ENCODE data around the gene ANO6.

ANO6 gene

DNA sequence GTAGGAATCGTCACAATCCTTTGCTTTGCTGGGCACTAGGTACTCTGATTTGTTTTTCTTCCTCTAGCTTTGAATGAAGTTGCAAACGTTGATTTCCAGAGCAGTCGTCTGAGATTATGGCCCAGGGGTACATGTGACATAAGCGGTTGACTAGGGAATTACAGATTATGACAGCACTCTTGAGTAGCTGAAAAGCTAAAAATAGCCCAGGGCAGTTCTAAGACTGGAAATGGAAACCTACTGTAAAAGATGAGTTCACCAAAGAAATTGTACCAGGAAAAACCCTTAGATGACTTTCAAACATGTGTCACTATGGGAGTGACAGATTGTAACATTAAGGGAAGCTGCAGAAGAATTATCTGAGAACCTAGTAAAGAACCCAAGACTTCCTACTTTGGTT lies 108.5 kb downstream of the ANO6 start:
- TF ChIP-seq JUND (IDR thresholded peaks at IDR 0.05; ENCODE audit: low read depth) = no peak
- no peak for DNase-seq (ENCODE audit: low read depth in 1 of 2, low spot score in 1 of 2)
- in situ Hi-C loops (cut with HindIII; ENCODE audit: low pct_unique_long_range_greater_than_20kb, low sequenced_read_pairs) = no loop called here

DNA sequence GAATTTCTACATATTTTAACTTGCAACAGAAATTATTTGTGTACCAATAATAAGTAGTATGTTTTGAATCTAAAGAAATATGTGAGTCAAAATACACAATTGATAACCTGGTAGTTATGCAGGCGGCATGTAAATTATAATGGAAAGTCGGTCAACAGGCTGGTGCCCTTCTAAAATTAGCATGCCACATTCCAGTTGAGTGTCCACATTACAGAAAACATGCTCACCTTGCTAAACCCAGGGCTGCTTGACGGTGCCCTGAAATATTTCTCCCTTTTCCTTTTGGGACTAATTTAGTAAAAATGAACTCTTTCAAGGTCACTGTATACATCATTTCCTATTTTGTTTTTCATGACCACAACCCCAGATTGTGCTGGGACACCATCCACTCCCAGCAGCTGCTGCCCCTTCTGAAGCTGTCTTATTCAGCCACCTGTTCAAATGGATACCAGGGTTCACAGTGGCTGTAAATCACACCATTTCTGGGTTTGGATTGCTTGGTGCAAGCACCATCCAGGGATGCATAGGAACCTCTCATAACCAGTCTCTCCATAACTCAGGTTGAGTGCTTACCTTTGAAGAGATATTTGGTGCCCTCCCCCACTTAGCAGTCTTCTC lies 110.6 kb downstream of the ANO6 start:
- in situ Hi-C loops (cut with HindIII; ENCODE audit: low pct_unique_long_range_greater_than_20kb, low sequenced_read_pairs) = no loop called here
- TF ChIP-seq JUND (IDR thresholded peaks at IDR 0.05; ENCODE audit: low read depth) = no peak

DNA sequence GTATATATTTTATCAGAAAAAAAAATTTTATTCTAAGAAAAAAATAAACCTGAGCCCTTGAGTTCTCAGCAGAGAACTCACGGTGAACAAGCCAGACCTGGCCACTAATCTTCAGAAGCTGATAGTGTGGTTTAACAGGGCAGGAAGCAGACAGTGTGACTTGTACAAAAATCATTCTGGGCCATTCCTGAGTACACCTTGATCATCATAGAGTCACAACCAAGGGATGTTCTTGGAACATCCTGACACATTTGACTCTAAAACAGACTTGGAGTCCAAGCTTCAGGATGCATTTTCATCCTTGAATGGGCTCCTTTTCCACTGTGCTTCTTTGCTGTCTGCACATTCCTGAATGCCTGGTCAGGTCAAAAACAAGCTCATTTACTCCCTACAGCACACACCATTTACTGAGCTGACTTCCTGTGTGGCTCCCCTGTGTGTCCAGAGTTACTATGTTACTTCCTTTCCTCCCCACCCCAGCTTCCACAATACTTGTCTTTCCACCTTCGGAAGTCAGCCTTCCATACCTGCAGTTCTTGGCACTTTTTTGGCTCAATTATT lies 112.0 kb downstream of the ANO6 start:
- no peak for DNase-seq (ENCODE audit: low read depth in 1 of 2, low spot score in 1 of 2)
- in situ Hi-C loops (cut with HindIII; ENCODE audit: low pct_unique_long_range_greater_than_20kb, low sequenced_read_pairs) = no loop called here
- TF ChIP-seq JUND (IDR thresholded peaks at IDR 0.05; ENCODE audit: low read depth) = no peak

More for the DNA sequence above, 110.6 kb downstream of the ANO6 start:
- no peak for DNase-seq (ENCODE audit: low read depth in 1 of 2, low spot score in 1 of 2)

DNA sequence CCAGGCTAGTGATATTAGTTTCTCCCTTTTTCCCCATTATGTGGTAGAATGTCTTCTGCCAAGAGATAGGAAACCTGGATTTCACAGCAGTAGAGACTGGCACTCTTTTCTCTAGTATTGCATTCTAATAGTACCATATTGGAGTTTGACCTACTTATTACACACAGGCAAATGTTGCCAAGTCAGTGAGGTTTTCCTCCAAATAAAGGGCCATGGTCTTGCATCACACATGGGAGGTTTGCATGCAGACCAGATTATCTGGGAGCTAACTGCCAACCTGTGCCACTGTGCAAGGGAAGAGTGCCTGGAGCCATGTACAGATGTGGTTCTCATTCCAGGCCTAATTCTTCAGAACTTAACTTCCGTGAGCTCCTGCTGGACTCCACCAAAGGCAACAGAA lies 113.3 kb downstream of the ANO6 start:
- in situ Hi-C loops (cut with HindIII; ENCODE audit: low pct_unique_long_range_greater_than_20kb, low sequenced_read_pairs) = no loop called here
- no peak for DNase-seq (ENCODE audit: low read depth in 1 of 2, low spot score in 1 of 2)
- no peak for TF ChIP-seq JUND (IDR thresholded peaks at IDR 0.05; ENCODE audit: low read depth)

DNA sequence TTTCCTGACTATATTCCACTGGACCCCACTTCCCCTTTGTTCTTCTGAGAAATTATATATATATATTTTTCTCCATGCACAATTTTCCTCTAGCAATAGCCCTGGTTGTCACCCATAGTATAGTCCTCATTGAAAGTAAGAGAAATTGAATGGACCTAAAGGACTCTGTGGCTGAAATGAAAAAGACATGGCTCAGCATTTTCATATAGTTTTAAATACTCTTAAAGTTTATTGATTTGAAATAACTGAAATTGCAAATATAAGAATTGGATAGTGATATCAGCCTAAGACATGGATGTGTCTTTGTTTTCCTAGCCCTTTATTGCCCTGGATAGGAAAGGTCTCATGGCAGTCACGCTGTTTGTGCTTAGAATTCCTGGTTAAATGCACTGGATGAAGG lies 113.8 kb downstream of the ANO6 start:
- no peak for TF ChIP-seq JUND (IDR thresholded peaks at IDR 0.05; ENCODE audit: low read depth)
- DNase-seq (ENCODE audit: low read depth in 1 of 2, low spot score in 1 of 2) = no peak
- in situ Hi-C loops (cut with HindIII; ENCODE audit: low pct_unique_long_range_greater_than_20kb, low sequenced_read_pairs) = no loop called here

DNA sequence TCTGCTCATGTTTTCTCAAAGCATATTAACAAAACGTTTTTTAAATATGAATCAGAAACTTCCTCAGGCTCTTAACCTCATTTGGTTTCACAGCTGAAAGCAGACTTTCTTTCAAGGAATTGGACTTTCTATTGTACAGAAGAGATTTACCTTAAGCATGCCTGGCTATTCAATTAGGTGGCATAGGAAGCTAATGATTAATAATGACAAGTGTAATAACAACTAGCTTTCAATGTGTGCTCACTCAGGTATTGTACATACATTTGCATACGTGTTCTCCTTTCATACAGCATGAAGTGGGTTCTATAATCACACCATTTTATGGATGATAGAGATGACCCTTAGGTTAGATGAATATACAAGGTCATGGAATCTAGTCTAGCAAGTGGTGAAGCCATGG lies 115.7 kb downstream of the ANO6 start:
- no peak for TF ChIP-seq JUND (IDR thresholded peaks at IDR 0.05; ENCODE audit: low read depth)
- in situ Hi-C loops (cut with HindIII; ENCODE audit: low pct_unique_long_range_greater_than_20kb, low sequenced_read_pairs) = no loop called here

DNA sequence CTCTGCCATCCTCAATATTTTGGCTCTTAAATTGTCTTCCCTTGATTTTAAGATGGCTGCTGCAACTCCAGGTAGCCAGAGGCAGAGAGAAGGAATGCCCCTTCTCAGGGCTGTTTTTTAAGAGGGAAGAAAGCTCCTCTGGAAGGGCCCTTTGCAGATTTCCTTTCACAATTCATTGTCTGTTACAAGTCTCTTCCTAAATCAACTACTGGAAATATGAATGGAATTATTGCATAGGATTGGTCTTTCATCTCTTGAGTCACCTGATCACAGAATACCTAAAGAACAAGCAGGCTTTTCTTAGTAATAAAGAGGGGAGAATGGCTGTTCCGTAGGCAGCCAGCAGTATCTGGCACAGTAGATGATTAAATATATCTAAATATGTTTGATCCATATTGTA lies 118.5 kb downstream of the ANO6 start:
- TF ChIP-seq JUND (IDR thresholded peaks at IDR 0.05; ENCODE audit: low read depth) = no peak
- in situ Hi-C loops (cut with HindIII; ENCODE audit: low pct_unique_long_range_greater_than_20kb, low sequenced_read_pairs) = no loop called here
- DNase-seq (ENCODE audit: low read depth in 1 of 2, low spot score in 1 of 2) = no peak

More for the DNA sequence above, 115.7 kb downstream of the ANO6 start:
- DNase-seq (ENCODE audit: low read depth in 1 of 2, low spot score in 1 of 2) = no peak

DNA sequence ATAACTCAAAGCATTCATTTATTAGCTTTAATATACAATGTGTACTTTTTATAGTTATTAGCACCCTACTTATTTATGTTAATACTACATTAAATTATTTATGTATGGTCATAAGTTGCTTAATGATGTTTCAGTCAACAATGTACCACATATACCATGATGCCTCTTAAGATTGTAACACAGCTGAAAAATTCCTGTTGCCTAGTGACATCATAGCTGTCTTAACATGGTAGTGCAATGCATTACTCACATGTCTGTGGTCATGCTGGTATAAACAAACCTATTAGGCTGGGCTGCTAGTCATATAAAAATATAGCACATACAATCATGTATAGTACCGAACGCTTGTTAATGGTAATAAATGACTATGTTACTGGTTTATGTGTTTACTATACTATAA lies 120.4 kb downstream of the ANO6 start:
- peak in 1 of 2 experiments; percentile 13 for DNase-seq (ENCODE audit: low read depth in 1 of 2, low spot score in 1 of 2)
- in situ Hi-C loops (cut with HindIII; ENCODE audit: low pct_unique_long_range_greater_than_20kb, low sequenced_read_pairs) = no loop called here
- no peak for TF ChIP-seq JUND (IDR thresholded peaks at IDR 0.05; ENCODE audit: low read depth)

DNA sequence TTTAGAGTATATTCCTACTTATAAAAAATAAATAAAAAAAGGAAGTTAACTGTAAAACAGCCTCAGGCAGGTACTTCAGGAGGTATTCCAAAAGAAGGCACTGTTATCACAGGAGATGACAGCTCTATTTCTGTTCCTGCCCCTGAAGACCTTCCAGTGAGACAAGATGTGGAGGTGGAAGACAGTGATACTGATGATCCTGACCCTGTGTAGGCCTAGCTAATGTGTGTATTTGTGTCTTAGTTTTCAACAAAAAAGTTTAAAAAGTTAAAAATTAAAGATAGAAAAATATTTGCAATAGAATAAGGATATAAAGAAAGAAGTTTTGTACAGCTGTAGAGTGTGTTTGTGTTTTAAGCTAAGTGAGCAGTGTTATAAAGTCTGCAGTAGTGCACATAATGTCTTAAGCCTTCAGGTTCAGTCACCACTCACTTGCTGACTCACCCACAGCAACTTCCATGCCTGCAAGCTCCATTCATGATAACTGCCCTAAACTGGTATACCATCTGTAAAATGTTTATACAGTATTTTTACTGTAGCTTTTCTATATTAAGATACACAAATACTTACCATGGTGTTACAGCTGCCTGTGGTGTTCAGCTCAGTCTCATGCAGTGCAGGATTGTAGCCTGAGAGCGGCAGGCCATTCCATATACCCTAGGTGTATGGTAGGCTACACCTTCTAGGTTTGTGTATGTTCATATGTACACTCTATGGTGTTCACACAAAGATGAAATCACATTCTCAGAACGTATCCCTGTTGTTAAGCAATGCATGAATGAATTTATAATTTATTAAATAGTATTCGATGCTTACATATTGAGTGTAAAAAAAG lies 121.1 kb downstream of the ANO6 start:
- in situ Hi-C loops (cut with HindIII; ENCODE audit: low pct_unique_long_range_greater_than_20kb, low sequenced_read_pairs) = no loop called here
- no peak for TF ChIP-seq JUND (IDR thresholded peaks at IDR 0.05; ENCODE audit: low read depth)
- DNase-seq (ENCODE audit: low read depth in 1 of 2, low spot score in 1 of 2) = no peak

DNA sequence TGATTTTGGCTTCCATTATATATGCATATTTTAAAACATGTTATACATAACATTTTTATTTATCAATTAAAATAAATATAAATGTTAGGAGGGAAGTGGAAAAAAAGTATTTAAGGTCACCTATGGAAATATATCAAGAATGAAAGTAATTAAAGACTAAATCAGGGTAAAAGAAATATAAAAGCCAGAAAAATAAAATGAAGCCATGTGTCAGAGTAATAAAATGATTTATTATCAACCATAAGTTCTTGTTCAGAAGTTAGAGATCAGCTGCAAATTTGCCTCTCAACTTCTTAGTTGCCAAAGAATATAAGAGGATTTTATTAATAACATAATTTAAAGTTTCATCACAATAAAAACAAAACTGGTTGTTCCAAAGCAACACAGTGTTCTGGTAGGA lies 121.9 kb downstream of the ANO6 start:
- in situ Hi-C loops (cut with HindIII; ENCODE audit: low pct_unique_long_range_greater_than_20kb, low sequenced_read_pairs) = no loop called here
- no peak for TF ChIP-seq JUND (IDR thresholded peaks at IDR 0.05; ENCODE audit: low read depth)
- DNase-seq (ENCODE audit: low read depth in 1 of 2, low spot score in 1 of 2) = no peak

DNA sequence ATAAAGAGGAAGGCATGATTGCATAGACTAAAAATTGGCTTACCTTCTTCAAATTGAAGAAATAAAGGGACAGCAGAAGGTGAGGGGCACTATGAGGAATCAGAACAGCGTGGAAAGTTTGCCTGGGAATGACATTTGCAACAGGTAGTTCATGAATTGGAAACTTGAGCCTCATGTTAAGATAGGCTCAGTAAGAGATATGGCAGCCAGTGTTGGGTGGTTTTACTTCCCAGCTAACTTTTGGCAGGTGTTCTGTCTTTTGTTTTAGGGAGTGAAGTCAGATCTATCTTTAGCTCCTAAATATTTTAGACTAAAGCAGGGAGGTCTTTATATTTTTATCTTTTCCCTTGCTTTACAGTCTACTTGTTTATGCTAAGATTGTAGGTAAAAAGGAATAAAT lies 122.4 kb downstream of the ANO6 start:
- no peak for TF ChIP-seq JUND (IDR thresholded peaks at IDR 0.05; ENCODE audit: low read depth)
- no peak for DNase-seq (ENCODE audit: low read depth in 1 of 2, low spot score in 1 of 2)
- in situ Hi-C loops (cut with HindIII; ENCODE audit: low pct_unique_long_range_greater_than_20kb, low sequenced_read_pairs) = no loop called here

DNA sequence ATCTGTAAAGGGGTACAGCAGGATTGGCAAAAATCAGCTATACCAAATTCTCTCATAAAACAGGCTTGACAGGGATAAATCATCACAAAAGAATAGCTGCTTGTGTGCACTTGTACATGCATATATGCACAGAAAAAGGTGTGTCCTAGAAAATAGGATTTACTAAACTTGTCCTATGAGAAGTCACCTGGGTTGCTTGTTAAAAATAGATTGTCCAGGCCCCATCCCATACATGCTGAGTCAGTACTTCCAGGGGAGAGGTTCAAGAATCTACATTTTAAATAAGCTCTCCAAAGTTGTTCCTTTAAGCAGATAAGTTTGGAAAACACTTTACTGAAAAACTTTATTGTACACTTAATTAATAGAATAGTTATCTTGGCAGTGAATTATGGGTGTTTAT lies 123.1 kb downstream of the ANO6 start:
- TF ChIP-seq JUND (IDR thresholded peaks at IDR 0.05; ENCODE audit: low read depth) = no peak
- in situ Hi-C loops (cut with HindIII; ENCODE audit: low pct_unique_long_range_greater_than_20kb, low sequenced_read_pairs) = no loop called here
- no peak for DNase-seq (ENCODE audit: low read depth in 1 of 2, low spot score in 1 of 2)

DNA sequence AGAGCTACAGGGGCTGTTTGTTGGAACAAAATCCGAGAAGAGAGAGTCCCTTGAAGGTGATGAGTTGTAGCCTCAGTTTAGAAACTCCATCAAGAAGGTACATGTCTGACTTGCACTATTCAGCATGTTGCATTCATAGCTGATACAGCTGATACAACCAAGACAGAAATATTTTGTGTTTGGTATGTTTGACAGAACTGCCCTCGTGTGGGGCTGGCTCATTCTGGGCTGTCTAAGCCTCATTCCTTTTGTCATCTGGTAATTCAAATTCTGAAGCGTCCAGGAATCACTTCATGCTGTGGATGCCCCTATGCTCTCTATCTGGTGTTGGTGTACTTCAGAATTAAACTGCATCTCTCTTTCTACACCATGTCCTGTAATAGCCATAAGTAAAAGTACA lies 126.3 kb downstream of the ANO6 start:
- no peak for DNase-seq (ENCODE audit: low read depth in 1 of 2, low spot score in 1 of 2)
- in situ Hi-C loops (cut with HindIII; ENCODE audit: low pct_unique_long_range_greater_than_20kb, low sequenced_read_pairs) = no loop called here
- TF ChIP-seq JUND (IDR thresholded peaks at IDR 0.05; ENCODE audit: low read depth) = no peak
